ENCODE results near the gene TTC34. TPM values are rescaled to one million over a fixed set of nuclear protein-coding genes. Genes with fewer than 3 reads are reported as not detected.
A peak's percentile ranks its signal among the peaks of the same experiment; 100 is the strongest.

The TTC34 gene
- total RNA-seq, 2 experiments from 2014 or later: 1.1 TPM

DNA sequence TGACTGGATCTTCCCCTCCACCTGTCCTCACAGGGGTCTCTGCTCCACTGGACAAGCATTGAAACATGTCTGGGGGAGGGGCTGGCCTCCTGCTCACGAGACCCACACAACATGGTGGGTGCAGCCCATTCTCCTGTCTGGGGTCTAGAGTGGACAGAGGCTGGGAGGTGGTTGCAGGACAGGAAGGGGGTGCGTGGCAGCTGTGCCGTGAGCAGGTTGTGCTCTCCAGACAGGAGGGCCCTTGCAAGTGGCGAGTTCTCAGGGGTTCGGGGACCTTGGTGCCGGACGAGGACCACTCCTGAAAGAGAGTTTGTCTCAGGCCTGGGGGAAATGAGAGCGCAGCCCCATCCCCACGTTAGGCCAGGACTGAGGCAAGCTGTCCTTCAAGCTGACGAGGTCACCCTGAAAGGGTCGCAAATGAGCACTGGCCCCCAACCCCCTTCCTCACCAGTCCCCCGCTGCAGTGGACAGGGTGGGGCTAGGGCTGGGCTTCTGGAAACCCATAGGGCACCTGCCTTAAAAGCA, 21.2 kb upstream of the TTC34 start:
- Mint-ChIP-seq H3K9me3 (ENCODE audit: low read depth) (no peaks in the 10 kb centered on the region), H3K27me3 (peaks cover 4% of the 10 kb centered on the region), H3K4me1 (no peaks in the 10 kb centered on the region), H3K4me3 (no peak overlapping the region), H3K27ac (no peak overlapping the region), H3K36me3 (no peaks in the 10 kb centered on the region)
- DNase-seq (no peak), ATAC-seq (no peak)
- CTCF ChIA-PET: interaction anchor here (1.1 to 1.8 kb wide), 3 partner anchors 9 to 99 kb away, joined by 3 to 8 read pairs (median 5); no protein-coding TSS in a partner anchor

DNA sequence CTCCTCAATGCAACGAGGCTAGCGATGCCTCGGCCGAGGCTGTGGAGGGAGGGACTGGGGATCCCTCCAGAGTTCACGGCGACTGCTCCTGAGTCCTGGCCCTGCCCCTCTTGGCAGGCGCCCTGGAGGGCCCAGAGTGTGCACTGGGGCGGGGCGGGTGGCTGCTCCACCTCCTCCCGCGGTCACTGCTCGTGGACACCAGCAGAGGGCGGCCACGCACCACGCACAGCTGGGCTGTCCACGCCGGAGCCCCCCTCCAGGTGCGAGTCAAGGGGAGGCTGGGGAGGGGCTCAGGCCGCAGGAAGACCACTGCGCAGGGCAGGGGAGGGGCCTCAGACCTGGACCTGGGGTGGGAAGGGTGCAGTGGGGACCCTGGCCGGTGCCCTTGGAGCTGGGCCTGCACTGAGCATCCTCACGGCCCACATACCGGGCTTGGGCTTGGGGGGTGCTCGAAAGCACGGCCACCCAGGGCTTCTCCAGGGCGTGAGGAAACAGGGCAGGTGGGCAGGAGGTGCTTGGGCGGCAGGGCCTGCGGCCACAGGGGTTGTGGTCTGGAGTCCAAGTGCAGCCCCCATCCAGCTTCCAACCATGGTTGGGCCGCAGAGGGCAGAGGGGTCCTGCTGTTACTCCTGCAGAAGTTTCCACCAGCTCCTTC, 20.6 kb upstream of the TTC34 start:
- Mint-ChIP-seq H3K27ac (no peak overlapping the region), H3K9me3 (ENCODE audit: low read depth) (no peaks in the 10 kb centered on the region), H3K4me1 (no peaks in the 10 kb centered on the region), H3K27me3 (peaks cover 4% of the 10 kb centered on the region), H3K36me3 (no peaks in the 10 kb centered on the region), H3K4me3 (no peak overlapping the region)
- CTCF ChIA-PET: interaction anchor here (1.1 to 1.8 kb wide), 5 partner anchors 9 to 602 kb away, joined by 3 to 8 read pairs (median 4); no protein-coding TSS in a partner anchor
- DNase-seq: no peak
- peak; percentile 64 for ATAC-seq

DNA sequence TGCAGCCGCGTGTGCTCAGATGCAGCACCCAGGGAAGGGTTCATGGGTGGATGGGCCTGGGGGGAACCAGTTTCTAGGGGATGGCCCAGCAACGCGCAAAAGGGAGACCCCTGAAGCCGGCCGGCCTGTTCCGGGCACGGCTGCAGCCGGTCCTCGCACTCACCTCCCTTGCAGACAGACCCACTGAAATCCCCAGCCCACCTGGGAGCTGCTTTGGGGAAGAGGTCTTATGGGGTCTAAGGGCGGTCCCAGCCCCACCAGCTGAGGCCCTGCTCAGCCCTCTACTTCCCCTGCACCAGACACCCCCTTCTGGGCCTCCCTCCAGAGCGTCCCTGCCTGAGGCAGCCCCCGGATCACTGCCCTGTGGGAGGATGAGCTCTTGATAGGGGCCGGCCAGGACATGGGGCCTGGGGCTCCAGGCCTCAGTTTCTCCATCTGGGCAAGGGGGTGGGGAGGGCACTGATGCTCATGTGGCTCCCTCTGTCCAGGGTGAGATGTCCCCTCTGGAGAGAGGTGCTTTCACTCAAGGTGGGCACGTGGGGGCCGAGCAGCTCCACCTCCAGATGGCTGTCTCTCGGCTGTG, 20.0 kb upstream of the TTC34 start:
- CTCF ChIA-PET: interaction anchor here (1.1 to 1.8 kb wide), 5 partner anchors 9 to 603 kb away, joined by 3 to 8 read pairs (median 4); no protein-coding TSS in a partner anchor
- H3K36me3 Mint-ChIP-seq: no peaks in the 10 kb centered on the region
- DNase-seq: no peak
- H3K27ac Mint-ChIP-seq: no peak overlapping the region
- no peaks in the 10 kb centered on the region for H3K4me1 Mint-ChIP-seq
- H3K27me3 Mint-ChIP-seq: peaks cover 4% of the 10 kb centered on the region
- no peak for ATAC-seq
- no peaks in the 10 kb centered on the region for H3K9me3 Mint-ChIP-seq (ENCODE audit: low read depth)
- H3K4me3 Mint-ChIP-seq: no peak overlapping the region

DNA sequence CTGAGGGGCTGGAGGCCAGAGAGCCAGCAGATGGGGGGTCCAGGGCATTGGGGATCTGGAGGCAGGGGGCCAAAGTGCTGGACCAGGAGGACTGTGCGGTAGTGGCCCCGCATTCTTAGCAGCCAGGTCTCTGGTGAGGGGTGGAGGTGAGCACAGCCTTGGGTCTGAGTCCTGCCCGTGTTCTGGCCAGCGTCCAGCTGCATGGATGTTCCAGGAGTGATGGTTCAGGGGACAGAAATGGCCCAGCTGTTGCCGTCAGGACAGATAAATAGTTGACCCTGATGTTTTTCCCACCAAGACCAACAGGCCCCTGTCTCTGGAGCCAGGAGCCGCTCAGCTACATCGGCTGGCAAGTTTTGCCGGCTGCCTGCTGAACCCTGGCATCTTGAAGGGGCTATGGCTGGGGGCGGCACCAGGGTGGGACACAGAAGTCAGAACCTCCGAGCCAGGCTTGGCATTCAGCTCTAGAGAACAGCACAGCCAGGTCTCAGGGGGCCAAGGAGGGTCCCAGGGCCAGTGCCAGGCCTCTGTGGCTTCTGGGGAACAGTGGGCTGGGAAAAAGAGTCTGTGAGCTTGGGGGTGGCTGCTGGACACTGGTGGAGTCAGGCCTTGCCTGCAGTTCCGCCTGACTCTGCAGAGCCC, 19.4 kb upstream of the TTC34 start:
- H3K9me3 Mint-ChIP-seq (ENCODE audit: low read depth): no peaks in the 10 kb centered on the region
- no peaks in the 10 kb centered on the region for H3K36me3 Mint-ChIP-seq
- H3K27ac Mint-ChIP-seq: no peak overlapping the region
- H3K27me3 Mint-ChIP-seq: peaks cover 4% of the 10 kb centered on the region
- ATAC-seq (no peak), DNase-seq (no peak)
- CTCF ChIA-PET: interaction anchor here (1.1 to 1.8 kb wide), 3 partner anchors 34 to 603 kb away, joined by 3 to 8 read pairs (median 4); no protein-coding TSS in a partner anchor
- no peaks in the 10 kb centered on the region for H3K4me1 Mint-ChIP-seq
- H3K4me3 Mint-ChIP-seq: no peak overlapping the region

DNA sequence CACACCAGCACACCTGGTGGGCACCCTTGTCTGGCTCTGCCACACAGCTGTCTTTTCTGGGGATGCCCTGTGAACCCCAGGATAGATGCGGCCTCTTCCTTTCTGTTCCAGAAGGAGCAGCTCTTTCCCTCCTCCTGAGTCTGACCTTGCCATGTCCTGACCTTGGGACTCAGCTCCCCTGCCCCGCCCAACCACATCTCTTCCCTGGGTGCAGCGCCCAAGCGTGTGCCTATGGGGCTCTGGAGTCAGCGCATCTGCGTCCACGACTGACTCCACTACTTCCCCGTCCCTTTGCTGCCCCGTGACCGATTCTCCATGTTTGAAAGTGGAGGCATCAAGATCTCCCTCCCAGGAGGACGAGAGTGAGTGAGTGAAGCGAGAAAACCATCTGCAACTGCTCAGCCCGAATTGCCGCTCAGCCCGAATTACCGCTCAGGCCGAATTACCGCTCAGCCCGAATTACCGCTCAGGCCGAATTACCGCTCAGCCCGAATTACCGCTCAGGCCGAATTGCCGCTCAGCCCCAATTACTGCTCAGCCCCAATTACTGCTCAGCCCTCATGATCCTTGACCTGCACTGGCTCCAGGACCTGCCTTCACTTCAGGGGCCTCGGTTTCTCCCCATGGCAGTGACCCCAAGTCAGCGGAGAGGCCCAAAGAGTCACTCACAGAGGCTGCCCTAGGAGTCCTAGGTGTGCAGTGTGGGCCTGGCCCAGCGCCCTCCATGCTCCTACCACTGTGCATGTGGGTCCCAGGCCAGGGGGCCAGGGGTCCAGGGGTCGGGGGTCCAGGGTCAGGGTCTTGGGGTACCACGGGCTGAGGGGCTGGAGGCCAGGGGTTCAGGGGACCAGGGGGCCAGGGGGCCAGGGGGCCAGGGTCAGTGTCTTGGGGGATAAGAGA, 18.6 kb upstream of the TTC34 start:
- peaks cover 4% of the 10 kb centered on the region for H3K27me3 Mint-ChIP-seq
- DNase-seq (no peak), ATAC-seq (no peak)
- H3K36me3 Mint-ChIP-seq: no peaks in the 10 kb centered on the region
- H3K4me3 Mint-ChIP-seq: no peak overlapping the region
- no peak overlapping the region for H3K27ac Mint-ChIP-seq
- no peaks in the 10 kb centered on the region for H3K9me3 Mint-ChIP-seq (ENCODE audit: low read depth)
- no peaks in the 10 kb centered on the region for H3K4me1 Mint-ChIP-seq
- CTCF ChIA-PET: no interaction called here

DNA sequence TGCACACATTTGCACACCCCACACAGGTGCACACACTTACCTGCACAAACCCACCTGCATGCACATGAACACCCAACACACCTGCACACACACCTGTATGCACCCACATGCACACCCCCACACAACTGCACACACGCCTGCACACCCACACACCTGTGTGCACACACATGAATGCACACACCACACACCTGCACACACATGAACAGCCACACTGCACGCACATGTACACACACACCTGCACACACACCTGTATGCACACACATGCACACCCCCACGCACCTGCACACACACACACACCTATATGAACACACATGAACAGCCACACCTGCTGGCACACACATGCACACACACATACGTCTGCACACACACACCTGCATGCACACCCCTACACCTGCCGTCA, 17.9 kb upstream of the TTC34 start:
- H3K4me1 Mint-ChIP-seq: no peaks in the 10 kb centered on the region
- H3K36me3 Mint-ChIP-seq: no peaks in the 10 kb centered on the region
- ATAC-seq: no peak
- no peak overlapping the region for H3K4me3 Mint-ChIP-seq
- H3K9me3 Mint-ChIP-seq (ENCODE audit: low read depth): no peaks in the 10 kb centered on the region
- CTCF ChIA-PET: no interaction called here
- H3K27ac Mint-ChIP-seq: no peak overlapping the region
- H3K27me3 Mint-ChIP-seq: peaks cover 4% of the 10 kb centered on the region
- DNase-seq: no peak

DNA sequence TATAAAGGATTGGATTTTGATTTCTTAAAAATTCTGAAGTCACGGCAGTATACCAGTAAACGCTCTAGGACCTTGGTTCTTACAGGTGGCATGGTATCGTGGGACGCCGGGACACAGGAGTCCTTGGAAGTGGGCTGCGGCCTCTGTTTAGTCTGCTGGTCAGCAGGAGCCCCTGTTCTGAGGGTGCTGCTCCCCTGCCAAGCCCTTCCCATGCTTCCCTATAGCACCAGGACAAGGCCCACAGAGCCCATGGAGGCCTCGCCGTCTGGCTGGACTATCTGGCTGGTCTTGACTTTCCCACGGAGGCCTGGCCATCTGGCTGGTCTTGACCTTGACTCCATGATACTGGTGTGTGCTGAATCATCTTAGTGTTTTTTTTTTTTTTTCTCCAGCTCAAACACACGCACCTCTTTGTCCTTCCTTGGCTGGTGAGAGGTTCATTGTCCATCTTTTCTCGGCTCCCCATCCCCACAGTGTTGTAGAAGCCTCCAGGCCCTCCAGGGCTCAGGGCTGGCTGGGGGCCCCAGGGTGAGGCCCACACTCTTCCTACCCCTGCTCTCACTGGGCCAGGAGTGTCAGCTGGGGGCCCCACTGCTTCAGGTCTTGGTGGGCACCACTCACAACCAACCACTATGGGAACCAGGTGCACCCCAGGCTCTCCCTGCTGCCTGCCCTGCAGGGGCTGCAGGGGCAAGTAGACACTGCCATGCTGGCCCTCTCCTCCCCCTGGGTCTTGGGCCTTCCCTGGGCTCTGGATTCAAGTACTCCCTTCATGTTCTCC, 16.5 kb upstream of the TTC34 start:
- H3K4me3 Mint-ChIP-seq: no peak overlapping the region
- H3K27ac Mint-ChIP-seq: no peak overlapping the region
- ATAC-seq: no peak
- H3K4me1 Mint-ChIP-seq: no peaks in the 10 kb centered on the region
- H3K36me3 Mint-ChIP-seq: no peaks in the 10 kb centered on the region
- CTCF ChIA-PET: no interaction called here
- DNase-seq: no peak
- H3K27me3 Mint-ChIP-seq: no peaks in the 10 kb centered on the region
- no peaks in the 10 kb centered on the region for H3K9me3 Mint-ChIP-seq (ENCODE audit: low read depth)

DNA sequence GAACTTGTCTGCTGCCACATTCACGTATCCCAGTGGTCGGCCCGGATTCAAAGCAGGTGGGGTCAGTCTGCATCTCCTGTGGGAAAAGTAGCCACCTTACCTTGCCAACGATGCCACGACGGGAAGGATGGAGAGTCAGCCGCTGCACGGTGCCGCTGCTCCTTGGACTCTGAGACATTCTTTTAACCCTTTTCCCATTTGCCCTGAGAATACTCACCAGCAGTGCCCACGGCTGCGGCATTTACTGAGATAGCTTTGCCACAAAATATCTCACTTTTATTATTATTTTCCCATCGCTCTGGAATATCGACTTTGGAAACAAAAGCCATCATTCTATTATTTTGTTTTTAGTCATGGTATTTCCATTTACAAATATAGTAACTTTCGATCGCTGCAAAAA, 15.3 kb upstream of the TTC34 start:
- H3K4me3 Mint-ChIP-seq: no peak overlapping the region
- no peak for ATAC-seq
- no peak for DNase-seq
- no peaks in the 10 kb centered on the region for H3K27me3 Mint-ChIP-seq
- no peaks in the 10 kb centered on the region for H3K36me3 Mint-ChIP-seq
- CTCF ChIA-PET: no interaction called here
- H3K4me1 Mint-ChIP-seq: no peaks in the 10 kb centered on the region
- H3K9me3 Mint-ChIP-seq (ENCODE audit: low read depth): no peaks in the 10 kb centered on the region
- H3K27ac Mint-ChIP-seq: no peak overlapping the region

DNA sequence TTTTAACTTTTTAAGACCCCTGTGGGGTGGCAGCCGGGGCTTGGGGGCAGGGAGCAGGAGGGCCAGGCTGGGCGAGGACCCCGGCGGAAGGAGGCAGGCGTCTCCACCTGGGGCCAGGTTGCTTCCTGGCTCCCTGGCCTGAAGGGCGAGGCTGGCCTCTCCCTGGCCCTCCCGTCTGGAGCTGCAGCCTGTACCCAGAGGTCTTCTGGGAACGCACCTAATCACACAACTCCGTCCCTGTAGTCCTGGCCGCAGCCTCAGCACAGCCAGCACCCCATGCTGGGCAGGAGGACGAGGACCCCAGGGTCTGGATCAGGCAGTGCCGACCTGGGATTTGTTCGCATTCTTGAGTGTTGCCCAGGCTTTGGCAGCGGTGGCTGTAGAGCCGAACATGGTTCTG, 14.1 kb upstream of the TTC34 start:
- no peak overlapping the region for H3K27ac Mint-ChIP-seq
- H3K4me3 Mint-ChIP-seq: no peak overlapping the region
- ATAC-seq: no peak
- H3K27me3 Mint-ChIP-seq: no peaks in the 10 kb centered on the region
- CTCF ChIA-PET: no interaction called here
- no peaks in the 10 kb centered on the region for H3K36me3 Mint-ChIP-seq
- no peak for DNase-seq
- H3K9me3 Mint-ChIP-seq (ENCODE audit: low read depth): no peaks in the 10 kb centered on the region
- no peaks in the 10 kb centered on the region for H3K4me1 Mint-ChIP-seq

DNA sequence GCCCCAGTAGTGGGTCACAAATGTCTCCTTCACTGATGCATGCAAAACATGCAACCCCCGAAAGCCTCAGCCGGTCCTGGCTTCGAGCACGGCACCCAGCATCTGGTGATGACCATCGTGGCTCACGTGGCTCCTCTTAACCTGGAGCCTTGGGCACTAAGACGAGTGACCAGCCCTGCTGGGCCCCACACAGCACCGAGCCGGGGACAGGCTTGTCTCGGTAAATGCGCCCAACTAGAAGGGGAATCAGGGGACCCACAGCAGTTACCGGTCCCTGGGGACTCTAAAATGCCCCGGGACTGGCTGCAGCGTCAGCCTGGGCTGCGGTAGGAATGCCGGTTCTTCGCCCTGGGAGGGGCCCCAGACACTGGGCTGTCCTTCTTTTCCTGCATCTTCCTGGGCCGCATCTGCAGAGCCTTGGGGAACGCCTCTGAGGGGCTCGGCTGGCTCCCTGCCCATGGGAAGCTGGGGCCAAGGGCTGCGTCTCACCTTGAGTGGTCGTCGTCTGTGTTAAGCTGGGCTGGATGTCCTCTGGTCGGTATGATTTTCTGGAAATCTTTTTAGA, 13.1 kb upstream of the TTC34 start:
- Mint-ChIP-seq H3K4me1 (no peaks in the 10 kb centered on the region), H3K27ac (no peak overlapping the region), H3K9me3 (ENCODE audit: low read depth) (no peaks in the 10 kb centered on the region), H3K4me3 (no peak overlapping the region), H3K27me3 (no peaks in the 10 kb centered on the region), H3K36me3 (no peaks in the 10 kb centered on the region)
- CTCF ChIA-PET: no interaction called here
- ATAC-seq (no peak), DNase-seq (no peak)

DNA sequence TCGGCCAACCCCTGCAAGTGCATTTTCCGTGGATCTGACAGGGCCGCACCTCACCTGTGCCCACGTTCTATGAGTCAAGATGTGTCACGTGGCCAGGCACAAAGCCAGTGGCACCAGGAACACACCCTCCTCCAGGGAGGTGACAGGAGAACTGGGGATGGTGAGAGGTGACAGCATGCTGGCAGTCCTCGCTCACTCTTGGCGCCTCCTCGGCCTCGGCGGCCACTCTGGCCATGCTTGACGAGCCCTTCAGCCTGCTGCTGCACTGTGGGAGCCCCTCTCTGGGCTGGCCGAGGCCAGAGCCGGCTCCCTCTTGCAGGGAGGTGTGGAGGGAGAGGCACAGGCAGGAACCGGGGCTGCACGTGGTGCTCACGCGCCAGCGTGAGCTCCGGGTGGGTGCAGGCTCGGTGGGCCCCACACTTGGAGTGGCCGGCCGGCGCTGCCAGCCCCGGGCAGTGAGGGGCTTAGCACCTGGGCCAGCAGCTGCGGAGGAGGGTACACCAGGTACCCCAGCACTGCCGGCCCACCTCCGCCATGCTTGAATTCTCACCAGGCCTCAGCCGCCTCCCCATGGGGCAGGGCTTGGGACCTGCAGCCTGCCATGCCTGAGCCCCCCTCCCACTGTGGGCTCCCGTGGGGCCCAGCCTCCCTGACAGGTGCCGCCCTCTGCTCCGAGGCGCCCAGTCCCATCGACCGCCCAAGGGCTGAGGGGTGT, 11.6 kb upstream of the TTC34 start:
- H3K4me3 Mint-ChIP-seq: no peak overlapping the region
- no peaks in the 10 kb centered on the region for H3K27me3 Mint-ChIP-seq
- no peaks in the 10 kb centered on the region for H3K36me3 Mint-ChIP-seq
- no peaks in the 10 kb centered on the region for H3K4me1 Mint-ChIP-seq
- no peak overlapping the region for H3K27ac Mint-ChIP-seq
- DNase-seq: no peak
- no peaks in the 10 kb centered on the region for H3K9me3 Mint-ChIP-seq (ENCODE audit: low read depth)
- ATAC-seq: no peak
- CTCF ChIA-PET: interaction anchor here (0.8 kb wide), 1 partner anchor 9 kb away, joined by 3 read pairs; no protein-coding TSS in a partner anchor

DNA sequence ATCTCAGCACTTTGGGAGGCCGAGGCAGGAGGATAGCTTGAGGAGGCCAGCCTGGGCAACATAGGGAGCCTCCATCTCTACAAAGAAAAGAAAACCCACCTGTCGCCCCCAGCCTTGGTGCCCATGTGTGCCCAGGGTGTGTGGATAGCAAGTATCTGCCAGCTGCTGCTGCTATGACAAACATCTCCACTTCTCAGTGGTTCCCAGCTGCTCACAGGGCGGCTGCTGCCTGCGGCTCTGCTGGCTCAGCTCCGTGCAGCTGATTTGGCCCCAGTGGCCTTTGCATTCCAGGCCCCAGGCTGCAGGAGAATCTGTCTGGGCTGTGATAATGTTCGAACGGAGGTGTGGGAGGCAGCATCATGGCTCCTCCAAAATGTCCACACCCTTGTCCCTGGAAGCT, 10.6 kb upstream of the TTC34 start:
- CTCF ChIA-PET: interaction anchor here (0.8 kb wide), 1 partner anchor 10 kb away, joined by 3 read pairs; no protein-coding TSS in a partner anchor
- no peak overlapping the region for H3K27ac Mint-ChIP-seq
- no peaks in the 10 kb centered on the region for H3K36me3 Mint-ChIP-seq
- H3K4me1 Mint-ChIP-seq: no peaks in the 10 kb centered on the region
- H3K4me3 Mint-ChIP-seq: no peak overlapping the region
- no peaks in the 10 kb centered on the region for H3K9me3 Mint-ChIP-seq (ENCODE audit: low read depth)
- DNase-seq: no peak
- ATAC-seq: no peak
- no peaks in the 10 kb centered on the region for H3K27me3 Mint-ChIP-seq

Data from activated CD8-positive, alpha-beta memory T cell treated with anti-CD3 and anti-CD28 coated beads, Interleukin-2, amount 10 ng/mL, durations not matched to agents 7 days and 5 days (primary cell).